ENCODE measurements around the gene KDM5C.

KDM5C gene

DNA sequence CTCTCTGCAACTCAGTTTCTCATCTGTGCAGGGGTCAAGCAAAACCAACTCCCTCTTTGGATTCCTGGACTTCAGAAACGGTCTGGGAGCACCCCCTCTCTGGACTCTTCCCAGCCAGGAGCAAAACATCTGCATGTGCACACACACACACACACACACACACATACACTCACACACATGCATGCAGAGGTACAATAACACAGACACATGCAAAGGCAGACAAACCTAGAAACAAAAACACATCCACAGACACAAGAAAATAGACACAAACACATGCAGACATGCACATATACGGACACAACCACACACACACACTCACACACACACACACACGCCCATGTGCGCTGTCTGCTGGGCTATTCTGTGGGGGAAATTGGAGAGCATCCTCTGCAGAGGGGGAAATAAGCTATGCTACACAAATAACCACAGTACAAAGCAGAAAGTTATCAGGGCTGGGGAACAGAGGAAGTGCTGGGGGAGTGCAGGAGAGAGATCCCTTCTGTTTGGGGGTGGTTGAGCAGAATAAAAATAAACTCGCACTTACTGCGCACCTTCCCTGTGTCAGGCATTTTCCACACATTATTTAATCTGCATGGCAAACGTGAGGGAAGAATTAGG lies 36.5 kb upstream of the KDM5C start:
- no peaks in the 10 kb centered on the region for H3K27me3 ChIP-seq (ENCODE audit: control insufficient read depth, low read length)

DNA sequence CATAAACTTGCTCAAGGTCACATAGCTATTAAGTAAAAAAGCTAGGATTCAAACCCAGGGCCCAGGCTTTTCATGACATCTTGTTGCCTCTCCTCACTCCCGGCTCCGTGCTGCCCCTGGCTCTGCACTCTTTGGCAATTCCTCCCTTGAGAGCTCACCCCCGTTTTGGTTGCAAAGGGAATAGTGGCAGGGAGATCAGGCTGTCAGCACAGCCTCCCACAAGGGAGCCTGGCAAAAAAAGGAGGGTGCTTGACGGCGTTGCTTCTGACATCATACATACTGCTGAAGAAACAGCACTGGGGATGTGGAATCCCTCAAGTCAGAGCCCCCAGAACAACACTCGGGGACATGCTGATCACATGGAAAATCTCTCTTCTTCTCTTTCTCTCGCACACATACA lies 35.8 kb upstream of the KDM5C start:
- H3K4me3 ChIP-seq (ENCODE audit: low read length): no peak overlapping the region
- TF ChIP-seq, protein P1, sequence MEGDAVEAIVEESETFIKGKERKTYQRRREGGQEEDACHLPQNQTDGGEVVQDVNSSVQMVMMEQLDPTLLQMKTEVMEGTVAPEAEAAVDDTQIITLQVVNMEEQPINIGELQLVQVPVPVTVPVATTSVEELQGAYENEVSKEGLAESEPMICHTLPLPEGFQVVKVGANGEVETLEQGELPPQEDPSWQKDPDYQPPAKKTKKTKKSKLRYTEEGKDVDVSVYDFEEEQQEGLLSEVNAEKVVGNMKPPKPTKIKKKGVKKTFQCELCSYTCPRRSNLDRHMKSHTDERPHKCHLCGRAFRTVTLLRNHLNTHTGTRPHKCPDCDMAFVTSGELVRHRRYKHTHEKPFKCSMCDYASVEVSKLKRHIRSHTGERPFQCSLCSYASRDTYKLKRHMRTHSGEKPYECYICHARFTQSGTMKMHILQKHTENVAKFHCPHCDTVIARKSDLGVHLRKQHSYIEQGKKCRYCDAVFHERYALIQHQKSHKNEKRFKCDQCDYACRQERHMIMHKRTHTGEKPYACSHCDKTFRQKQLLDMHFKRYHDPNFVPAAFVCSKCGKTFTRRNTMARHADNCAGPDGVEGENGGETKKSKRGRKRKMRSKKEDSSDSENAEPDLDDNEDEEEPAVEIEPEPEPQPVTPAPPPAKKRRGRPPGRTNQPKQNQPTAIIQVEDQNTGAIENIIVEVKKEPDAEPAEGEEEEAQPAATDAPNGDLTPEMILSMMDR (IDR thresholded peaks at IDR 0.05; ENCODE audit: low read depth, low read length, poor library complexity, severe bottlenecking): no peak
- TF ChIP-seq EZH2phosphoT487 (IDR thresholded peaks at IDR 0.05; ENCODE audit: borderline replicate concordance, low read length): no peak
- no peak overlapping the region for H3K4me2 ChIP-seq (ENCODE audit: low read length)
- no peaks in the 10 kb centered on the region for H3K27me3 ChIP-seq (ENCODE audit: control insufficient read depth, low read length)
- no peaks in the 10 kb centered on the region for H3K9me3 ChIP-seq (ENCODE audit: control insufficient read depth, insufficient read depth, low read length)
- no peaks in the 10 kb centered on the region for H4K20me1 ChIP-seq (ENCODE audit: control insufficient read depth, insufficient read depth, low read depth, low read length)
- H3K27ac ChIP-seq (ENCODE audit: low read depth, low read length): no peak overlapping the region
- no peaks in the 10 kb centered on the region for H3K79me2 ChIP-seq (ENCODE audit: control insufficient read depth, low read length)
- H3K36me3 ChIP-seq (ENCODE audit: control insufficient read depth, low read length): no peaks in the 10 kb centered on the region
- H3F3A ChIP-seq (ENCODE audit: control insufficient read depth, insufficient read depth): no peaks in the 10 kb centered on the region
- no peaks in the 10 kb centered on the region for H3K9me2 ChIP-seq (replicated peaks; ENCODE audit: control insufficient read depth, low read length)
- peaks cover 21% of the 10 kb centered on the region for H3K4me1 ChIP-seq (ENCODE audit: control insufficient read depth, low read length)

More for the DNA sequence above, 36.5 kb upstream of the KDM5C start:
- no peaks in the 10 kb centered on the region for H3F3A ChIP-seq (ENCODE audit: control insufficient read depth, insufficient read depth)
- no peak overlapping the region for H3K27ac ChIP-seq (ENCODE audit: low read depth, low read length)
- H3K4me2 ChIP-seq (ENCODE audit: low read length): peak overlapping the region; percentile 51
- no peak overlapping the region for H3K4me3 ChIP-seq (ENCODE audit: low read length)
- H3K9me3 ChIP-seq (ENCODE audit: control insufficient read depth, insufficient read depth, low read length): no peaks in the 10 kb centered on the region
- H3K36me3 ChIP-seq (ENCODE audit: control insufficient read depth, low read length): no peaks in the 10 kb centered on the region
- TF ChIP-seq EZH2phosphoT487 (IDR thresholded peaks at IDR 0.05; ENCODE audit: borderline replicate concordance, low read length): no peak
- TF ChIP-seq, protein P1 (IDR thresholded peaks at IDR 0.05; ENCODE audit: low read depth, low read length, poor library complexity, severe bottlenecking): no peak
- no peaks in the 10 kb centered on the region for H3K9me2 ChIP-seq (replicated peaks; ENCODE audit: control insufficient read depth, low read length)
- H3K4me1 ChIP-seq (ENCODE audit: control insufficient read depth, low read length): peaks cover 27% of the 10 kb centered on the region
- H3K79me2 ChIP-seq (ENCODE audit: control insufficient read depth, low read length): no peaks in the 10 kb centered on the region
- H4K20me1 ChIP-seq (ENCODE audit: control insufficient read depth, insufficient read depth, low read depth, low read length): no peaks in the 10 kb centered on the region

DNA sequence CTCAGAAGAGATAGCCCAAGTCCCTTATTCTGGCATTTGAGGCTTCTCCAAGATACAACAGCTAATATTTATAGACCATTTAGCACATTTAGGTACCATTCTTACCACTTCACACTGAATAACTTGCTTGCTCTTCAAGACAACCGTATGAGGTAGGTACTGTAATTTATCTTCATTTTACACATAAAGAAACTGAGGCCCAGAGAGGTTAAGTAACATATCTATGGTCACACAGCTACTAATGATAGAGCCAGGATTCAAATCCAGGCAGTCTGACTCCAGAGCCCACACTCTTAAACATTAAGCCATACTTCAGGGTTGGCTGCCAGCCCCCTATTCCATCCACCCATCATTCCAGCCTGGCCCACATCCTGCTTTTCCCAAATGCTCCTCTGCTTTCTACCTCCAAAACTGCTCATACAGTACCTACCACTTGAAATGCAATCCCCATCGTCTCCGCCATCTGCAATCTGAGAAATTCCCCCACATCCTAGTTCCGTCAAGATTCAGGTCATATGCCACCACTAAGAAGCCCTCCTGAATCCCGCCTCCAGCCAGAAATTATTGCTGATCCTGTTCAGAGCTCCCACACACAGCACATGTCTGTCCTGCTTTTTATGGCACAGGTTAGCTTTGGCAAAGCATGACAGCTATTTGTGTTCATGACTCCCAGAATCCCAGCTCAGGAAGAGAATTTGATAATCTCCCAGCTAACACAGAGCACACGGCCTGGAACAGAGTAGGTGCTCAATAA lies 32.8 kb upstream of the KDM5C start:
- Histone ChIP-seq H3K9me2 (replicated peaks; ENCODE audit: control insufficient read depth, low read length) (no peaks in the 10 kb centered on the region), H3K27ac (ENCODE audit: low read depth, low read length) (no peak overlapping the region), H3K9me3 (ENCODE audit: control insufficient read depth, insufficient read depth, low read length) (no peaks in the 10 kb centered on the region), H3K4me3 (ENCODE audit: low read length) (no peak overlapping the region), H3K79me2 (ENCODE audit: control insufficient read depth, low read length) (no peaks in the 10 kb centered on the region), H3K4me2 (ENCODE audit: low read length) (no peak overlapping the region), H3K36me3 (ENCODE audit: control insufficient read depth, low read length) (no peaks in the 10 kb centered on the region), H4K20me1 (ENCODE audit: control insufficient read depth, insufficient read depth, low read depth, low read length) (no peaks in the 10 kb centered on the region), H3K27me3 (ENCODE audit: control insufficient read depth, low read length) (no peaks in the 10 kb centered on the region), H3K4me1 (ENCODE audit: control insufficient read depth, low read length) (peaks cover 17% of the 10 kb centered on the region), H3F3A (ENCODE audit: control insufficient read depth, insufficient read depth) (no peaks in the 10 kb centered on the region)
- TF ChIP-seq, protein P1 (IDR thresholded peaks at IDR 0.05; ENCODE audit: low read depth, low read length, poor library complexity, severe bottlenecking): no peak
- TF ChIP-seq EZH2phosphoT487 (IDR thresholded peaks at IDR 0.05; ENCODE audit: borderline replicate concordance, low read length): no peak

Measured in DOHH2 (cell line).